Measurements from ENCODE around the gene BRI3.

DNA sequence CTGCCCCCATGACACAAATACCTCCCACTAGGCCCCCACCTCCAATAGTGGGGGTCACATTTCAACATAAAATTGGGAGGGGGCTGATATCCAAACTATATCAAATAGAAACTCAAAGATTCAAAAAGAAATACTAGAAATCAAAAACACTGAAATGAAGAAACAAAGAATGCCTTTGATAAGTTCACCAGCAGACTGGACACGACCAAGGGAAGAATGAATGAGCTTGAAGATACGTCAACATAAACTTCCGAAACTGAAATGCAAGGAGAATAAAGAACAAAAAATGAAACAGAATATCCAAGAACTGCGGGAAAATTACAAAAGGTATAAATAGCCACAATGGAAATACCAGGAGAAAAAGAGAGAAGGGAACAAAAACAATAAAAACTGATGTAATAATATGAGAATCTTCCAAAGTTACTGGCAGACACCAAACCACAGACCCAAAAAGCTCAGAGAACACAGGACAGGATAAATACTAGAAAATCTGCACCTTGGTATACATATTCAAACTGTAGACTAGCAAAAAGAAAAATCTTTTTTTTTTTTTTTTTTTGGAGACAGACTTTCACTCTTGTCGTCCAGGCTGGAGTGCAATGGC is 49.5 kb downstream of the BRI3 start:
- TF ChIP-seq POLR2A (IDR thresholded peaks at IDR 0.05; ENCODE audit: low read depth, low read length) (no peak), POLR2AphosphoS5 (IDR thresholded peaks at IDR 0.05; ENCODE audit: low read depth, low read length) (no peak), PAX5 (IDR thresholded peaks at IDR 0.05; ENCODE audit: insufficient read depth, low read length, severe bottlenecking) (no peak), TAF1 (IDR thresholded peaks at IDR 0.05; ENCODE audit: low read depth, low read length) (no peak)

All from GM12891 (cell line).